K562 (cell line): Measurements from ENCODE around the gene EGR1. TPM values are rescaled to one million over a fixed set of nuclear protein-coding genes. Genes with fewer than 3 reads are reported as not detected.

ENCODE experiments used
- ELK1 ChIP-seq: sonication (generic); formaldehyde crosslinking; IDR thresholded peaks from 2 replicates; pipeline ENCODE4 v1.8.1; 2022; ENCODE audit warnings: missing genetic modification reagents
- GTF2A2 ChIP-seq: IDR thresholded peaks from 2 replicates; pipeline ENCODE4 v1.6.1; 2016; ENCODE audit warnings: mild to moderate bottlenecking, missing genetic modification characterization, missing compliant biosample characterization
- GTF2F1 ChIP-seq: IDR thresholded peaks from 2 replicates; pipeline ENCODE4 v1.6.1; 2011; ENCODE audit warnings: low read depth, low read length, improper control_type of control experiment
- HLTF ChIP-seq: fragments of 450-650 bp; IDR thresholded peaks from 2 replicates; pipeline ENCODE4 v1.6.1; 2016
- NR1H2 ChIP-seq: sonication (generic); formaldehyde crosslinking; IDR thresholded peaks from 2 replicates; pipeline ENCODE4 v1.4.0; 2020; ENCODE audit warnings: mild to moderate bottlenecking, missing genetic modification reagents
- SIX5 ChIP-seq, 2 experiments: IDR thresholded peaks; 2 replicates each; pipeline ENCODE4 v1.6.1; 2011; ENCODE audit warnings: low read length in 2 of 2, borderline replicate concordance in 1 of 2, low read depth in 1 of 2, mild to moderate bottlenecking in 1 of 2, moderate library complexity in 1 of 2; ENCODE audit not compliant: insufficient read depth in 1 of 2
- TAF9B ChIP-seq: fragments of 450-650 bp; IDR thresholded peaks from 2 replicates; pipeline ENCODE4 v1.6.1; 2018; ENCODE audit warnings: mild to moderate bottlenecking; ENCODE audit not compliant: partially characterized antibody
- TBL1XR1 ChIP-seq, 2 experiments: IDR thresholded peaks; 2 replicates each; pipeline ENCODE4 v1.6.1; 2012; ENCODE audit warnings: improper control_type of control experiment in 2 of 2, low read length in 2 of 2, mild to moderate bottlenecking in 1 of 2
- TFAP4 ChIP-seq: sonication (generic); formaldehyde crosslinking; IDR thresholded peaks from 2 replicates; pipeline ENCODE4 v1.8.0; 2022; ENCODE audit warnings: missing genetic modification reagents, mild to moderate bottlenecking, moderate library complexity, borderline replicate concordance
- XRCC5 ChIP-seq: fragments of 200-400 bp; formaldehyde crosslinking; IDR thresholded peaks from 2 replicates; pipeline ENCODE4 v1.6.1; 2017; ENCODE audit warnings: low read depth, mild to moderate bottlenecking, low read length
- YBX1 ChIP-seq: fragments of 450-650 bp; IDR thresholded peaks from 2 replicates; pipeline ENCODE4 v1.7.1; 2016; ENCODE audit warnings: mild to moderate bottlenecking
- ZBTB7A ChIP-seq: IDR thresholded peaks from 2 replicates; pipeline ENCODE4 v1.6.1; 2011; ENCODE audit warnings: low read depth, mild to moderate bottlenecking, low read length, moderate library complexity, borderline replicate concordance; ENCODE audit not compliant: control insufficient read depth
- ZNF23 ChIP-seq: fragments of 250-450 bp; sonication (Bioruptor Pico); IDR thresholded peaks from 2 replicates; pipeline ENCODE4 v1.4.0; 2020; ENCODE audit warnings: mild to moderate bottlenecking
- ZNF431 ChIP-seq: sonication (generic); formaldehyde crosslinking; IDR thresholded peaks from 2 replicates; pipeline ENCODE4 v1.8.0; 2022; ENCODE audit warnings: mild to moderate bottlenecking, missing genetic modification reagents
- ZNF561 ChIP-seq: fragments of 450-650 bp; formaldehyde crosslinking; conservative IDR thresholded peaks from 2 replicates; pipeline ENCODE4 v1.4.0; 2020; ENCODE audit warnings: mild to moderate bottlenecking, moderate library complexity
- ZNF609 ChIP-seq: sonication (generic); formaldehyde crosslinking; IDR thresholded peaks from 2 replicates; pipeline ENCODE4 v1.8.1; 2023; ENCODE audit warnings: missing genetic modification reagents, mild to moderate bottlenecking, borderline replicate concordance
- ZNF785 ChIP-seq: fragments of 250-450 bp; sonication (Bioruptor Pico); IDR thresholded peaks from 2 replicates; pipeline ENCODE4 v1.4.0; 2020; ENCODE audit warnings: mild to moderate bottlenecking
- polyA plus RNA-seq, 8 experiments: library from polyadenylated mRNA; depleted of rRNA in 4 of 8; stranded (reverse) in 5 of 8; unstranded in 3 of 8; fragments of >200 nt; fragmentation: Nextera tagmentation in 2 of 8; fragmentation: Illumina TruSeq in 1 of 8; extraction: Ambion mirVana in 2 of 8; extraction: Trizol in 1 of 8; gene quantifications; 2 replicates each; pipeline versions ENCODE4 v1.2.1 to v1.2.3, GENCODE V29; 2011 to 2014; ENCODE audit warnings: inconsistent platforms in 1 of 8, missing spikeins in 1 of 8
- total RNA-seq, 7 experiments: library from RNA; depleted of rRNA in 6 of 7; stranded (reverse); fragments of >200 nt in 6 of 7; fragmentation: Illumina TruSeq in 2 of 7; extraction: Trizol in 2 of 7; gene quantifications; 2 replicates each; pipeline versions ENCODE4 v1.2.1 to v1.2.3, GENCODE V29; 2011 to 2021; ENCODE audit warnings: low replicate concordance in 1 of 7
- TF ChIP-seq, protein P1 (sequence below): fragments of 150-350 bp; conservative IDR thresholded peaks from 2 replicates; pipeline ENCODE4 v1.6.1; 2014; ENCODE audit warnings: low read length

Gene EGR1
- total and polyA plus RNA-seq, 9 of the 15 experiments (the other 6 are each of a cell fraction or from before 2014, with no cell fraction given), result 1.3 to 132 (median 21.5) TPM

- TF ChIP-seq TAF9B, result no peak
- TF ChIP-seq TFAP4 (CRISPR knock-in tag), result peak; percentile 18
- TF ChIP-seq ZBTB7A, result no peak
- TF ChIP-seq ZNF23 (CRISPR knock-in tag), result no peak
- no peak for TF ChIP-seq HLTF
- TF ChIP-seq ZNF561 (CRISPR knock-in tag), result no peak
- no peak for TF ChIP-seq ZNF431 (CRISPR knock-in tag)
- TF ChIP-seq YBX1, result no peak
- TF ChIP-seq ZNF609 (CRISPR knock-in tag), result no peak
- TF ChIP-seq XRCC5, result no peak
- TF ChIP-seq NR1H2 (CRISPR knock-in tag), result no peak
- no peak for TF ChIP-seq ELK1 (CRISPR knock-in tag)
- TF ChIP-seq, protein P1, sequence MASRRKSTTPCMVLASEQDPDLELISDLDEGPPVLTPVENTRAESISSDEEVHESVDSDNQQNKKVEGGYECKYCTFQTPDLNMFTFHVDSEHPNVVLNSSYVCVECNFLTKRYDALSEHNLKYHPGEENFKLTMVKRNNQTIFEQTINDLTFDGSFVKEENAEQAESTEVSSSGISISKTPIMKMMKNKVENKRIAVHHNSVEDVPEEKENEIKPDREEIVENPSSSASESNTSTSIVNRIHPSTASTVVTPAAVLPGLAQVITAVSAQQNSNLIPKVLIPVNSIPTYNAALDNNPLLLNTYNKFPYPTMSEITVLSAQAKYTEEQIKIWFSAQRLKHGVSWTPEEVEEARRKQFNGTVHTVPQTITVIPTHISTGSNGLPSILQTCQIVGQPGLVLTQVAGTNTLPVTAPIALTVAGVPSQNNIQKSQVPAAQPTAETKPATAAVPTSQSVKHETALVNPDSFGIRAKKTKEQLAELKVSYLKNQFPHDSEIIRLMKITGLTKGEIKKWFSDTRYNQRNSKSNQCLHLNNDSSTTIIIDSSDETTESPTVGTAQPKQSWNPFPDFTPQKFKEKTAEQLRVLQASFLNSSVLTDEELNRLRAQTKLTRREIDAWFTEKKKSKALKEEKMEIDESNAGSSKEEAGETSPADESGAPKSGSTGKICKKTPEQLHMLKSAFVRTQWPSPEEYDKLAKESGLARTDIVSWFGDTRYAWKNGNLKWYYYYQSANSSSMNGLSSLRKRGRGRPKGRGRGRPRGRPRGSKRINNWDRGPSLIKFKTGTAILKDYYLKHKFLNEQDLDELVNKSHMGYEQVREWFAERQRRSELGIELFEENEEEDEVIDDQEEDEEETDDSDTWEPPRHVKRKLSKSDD, result no peak
- no peak for TF ChIP-seq GTF2F1
- TF ChIP-seq TBL1XR1 (IDR thresholded peaks at IDR 0.05; ENCODE audit: low read length in 2 of 2), result no peak
- TF ChIP-seq SIX5 (IDR thresholded peaks at IDR 0.05; ENCODE audit: borderline replicate concordance in 1 of 2, insufficient read depth in 1 of 2, low read depth in 1 of 2, low read length in 2 of 2), result no peak
- no peak for TF ChIP-seq ZNF785 (CRISPR knock-in tag)
- no peak for TF ChIP-seq GTF2A2 (tag)
Measured at GRCh38 chr5:138492560-138493045, 27.3 kb downstream of the EGR1 start (continued).
